ENCODE data around the gene GALNT17. TPM values are rescaled to one million over a fixed set of nuclear protein-coding genes. Genes with fewer than 3 reads are reported as not detected.

The GALNT17 gene
- total and polyA plus RNA-seq, 3 experiments from 2014 or later, result not detected

- no peak overlapping the region for H3K27ac Mint-ChIP-seq
- H3K36me3 ChIP-seq (ENCODE audit: insufficient read depth, low read length), result no peaks in the 10 kb centered on the region
- H3K9me3 Mint-ChIP-seq, result peaks cover 1 to 19% (median 11%) of the 10 kb centered on the region in 5 donors
- no peaks in the 10 kb centered on the region for H3K9me3 ChIP-seq (ENCODE audit: low read length)
- CTCF ChIA-PET, result no interaction called here
- H3K4me1 Mint-ChIP-seq, result no peaks in the 10 kb centered on the region
- H3K4me3 Mint-ChIP-seq, result no peak overlapping the region
- H3K27me3 ChIP-seq (ENCODE audit: insufficient read depth, low read length, poor library complexity, severe bottlenecking), result no peaks in the 10 kb centered on the region
- no peak for DNase-seq
- H3K4me3 ChIP-seq (ENCODE audit: low read length), result no peak overlapping the region
- H3K27ac ChIP-seq (ENCODE audit: low read depth, low read length), result no peak overlapping the region
- POLR2A ChIA-PET, result no interaction called here
- H3K4me1 ChIP-seq (ENCODE audit: insufficient read depth, low read length), result no peaks in the 10 kb centered on the region
- no peaks in the 10 kb centered on the region for H3K36me3 Mint-ChIP-seq
- H3K27me3 Mint-ChIP-seq, result peaks cover 0 to 2% of the 10 kb centered on the region in 2 donors
These were observed 469.9 kb downstream of the GALNT17 start for GRCh38 chr7:71601851-71602250.

- H3K9me3 Mint-ChIP-seq, result peaks cover 6 to 24% (median 8%) of the 10 kb centered on the region in 5 donors
- H3K27me3 ChIP-seq (ENCODE audit: insufficient read depth, low read length, poor library complexity, severe bottlenecking), result no peaks in the 10 kb centered on the region
- no peaks in the 10 kb centered on the region for H3K9me3 ChIP-seq (ENCODE audit: low read length)
- POLR2A ChIA-PET, result no interaction called here
- no peak overlapping the region for H3K27ac Mint-ChIP-seq
- CTCF ChIA-PET, result no interaction called here
- H3K36me3 ChIP-seq (ENCODE audit: insufficient read depth, low read length), result no peaks in the 10 kb centered on the region
- no peaks in the 10 kb centered on the region for H3K4me1 Mint-ChIP-seq
- H3K36me3 Mint-ChIP-seq, result no peaks in the 10 kb centered on the region
- no peak overlapping the region for H3K27ac ChIP-seq (ENCODE audit: low read depth, low read length)
- no peaks in the 10 kb centered on the region for H3K4me1 ChIP-seq (ENCODE audit: insufficient read depth, low read length)
- no peak overlapping the region for H3K4me3 Mint-ChIP-seq
- DNase-seq, result no peak
- no peak overlapping the region for H3K4me3 ChIP-seq (ENCODE audit: low read length)
- peaks cover 0 to 2% of the 10 kb centered on the region in 2 donors for H3K27me3 Mint-ChIP-seq
These were observed 473.0 kb downstream of the GALNT17 start for GRCh38 chr7:71604818-71605414.

- H3K4me1 ChIP-seq (ENCODE audit: insufficient read depth, low read length), result no peaks in the 10 kb centered on the region
- Mint-ChIP-seq H3K36me3 (peaks cover 0 to 1% (median 0%) of the 10 kb centered on the region in 3 donors), H3K9me3 (peaks cover 2 to 12% (median 8%) of the 10 kb centered on the region in 5 donors), H3K4me3 (no peak overlapping the region), H3K4me1 (no peaks in the 10 kb centered on the region), H3K27ac (no peak overlapping the region), H3K27me3 (no peaks in the 10 kb centered on the region)
- no peaks in the 10 kb centered on the region for H3K27me3 ChIP-seq (ENCODE audit: insufficient read depth, low read length, poor library complexity, severe bottlenecking)
- no peaks in the 10 kb centered on the region for H3K9me3 ChIP-seq (ENCODE audit: low read length)
- no peaks in the 10 kb centered on the region for H3K36me3 ChIP-seq (ENCODE audit: insufficient read depth, low read length)
- no peak overlapping the region for H3K4me3 ChIP-seq (ENCODE audit: low read length)
- no peak for DNase-seq
- ChIA-PET POLR2A (no interaction called here), CTCF (no interaction called here)
- no peak overlapping the region for H3K27ac ChIP-seq (ENCODE audit: low read depth, low read length)
These were observed 480.0 kb downstream of the GALNT17 start for GRCh38 chr7:71611986-71612385.

- H3K27ac Mint-ChIP-seq, result no peak overlapping the region
- H3K4me3 Mint-ChIP-seq, result no peak overlapping the region
- Histone ChIP-seq H3K27ac (ENCODE audit: low read depth, low read length) (no peak overlapping the region), H3K4me3 (ENCODE audit: low read length) (no peak overlapping the region), H3K36me3 (ENCODE audit: insufficient read depth, low read length) (no peaks in the 10 kb centered on the region), H3K27me3 (ENCODE audit: insufficient read depth, low read length, poor library complexity, severe bottlenecking) (no peaks in the 10 kb centered on the region), H3K9me3 (ENCODE audit: low read length) (no peaks in the 10 kb centered on the region), H3K4me1 (ENCODE audit: insufficient read depth, low read length) (no peaks in the 10 kb centered on the region)
- H3K36me3 Mint-ChIP-seq, result peaks cover 0 to 1% (median 0%) of the 10 kb centered on the region in 3 donors
- H3K27me3 Mint-ChIP-seq, result no peaks in the 10 kb centered on the region
- DNase-seq, result no peak
- H3K4me1 Mint-ChIP-seq, result no peaks in the 10 kb centered on the region
- peaks cover 2 to 8% (median 3%) of the 10 kb centered on the region in 5 donors for H3K9me3 Mint-ChIP-seq
- CTCF ChIA-PET, result no interaction called here
- POLR2A ChIA-PET, result no interaction called here
These were observed 481.0 kb downstream of the GALNT17 start for GRCh38 chr7:71612911-71613310.

GRCh38 chr7:71613313-71613712, 481.4 kb downstream of the GALNT17 start:
- H3K4me3 ChIP-seq (ENCODE audit: low read length), result no peak overlapping the region
- POLR2A ChIA-PET, result no interaction called here
- no peaks in the 10 kb centered on the region for H3K4me1 Mint-ChIP-seq

GRCh38 chr7:71615017-71615416, 483.1 kb downstream of the GALNT17 start:
- POLR2A ChIA-PET, result no interaction called here
- H3K4me1 Mint-ChIP-seq, result no peaks in the 10 kb centered on the region
- H3K27ac Mint-ChIP-seq, result no peak overlapping the region
- peaks cover 0 to 1% (median 0%) of the 10 kb centered on the region in 3 donors for H3K36me3 Mint-ChIP-seq
- H3K27me3 ChIP-seq (ENCODE audit: insufficient read depth, low read length, poor library complexity, severe bottlenecking), result no peaks in the 10 kb centered on the region
- no peak overlapping the region for H3K27ac ChIP-seq (ENCODE audit: low read depth, low read length)
- H3K4me3 ChIP-seq (ENCODE audit: low read length), result no peak overlapping the region
- no peak for DNase-seq
- H3K27me3 Mint-ChIP-seq, result no peaks in the 10 kb centered on the region
- CTCF ChIA-PET, result no interaction called here
- no peak overlapping the region for H3K4me3 Mint-ChIP-seq
- no peaks in the 10 kb centered on the region for H3K9me3 ChIP-seq (ENCODE audit: low read length)
- H3K9me3 Mint-ChIP-seq, result peaks cover 2 to 11% (median 4%) of the 10 kb centered on the region in 5 donors
- H3K4me1 ChIP-seq (ENCODE audit: insufficient read depth, low read length), result no peaks in the 10 kb centered on the region
- H3K36me3 ChIP-seq (ENCODE audit: insufficient read depth, low read length), result no peaks in the 10 kb centered on the region

More at GRCh38 chr7:71613313-71613712, 481.4 kb downstream of the GALNT17 start:
- H3K4me1 ChIP-seq (ENCODE audit: insufficient read depth, low read length), result no peaks in the 10 kb centered on the region
- H3K27me3 ChIP-seq (ENCODE audit: insufficient read depth, low read length, poor library complexity, severe bottlenecking), result no peaks in the 10 kb centered on the region
- H3K9me3 ChIP-seq (ENCODE audit: low read length), result no peaks in the 10 kb centered on the region
- Mint-ChIP-seq H3K27me3 (no peaks in the 10 kb centered on the region), H3K36me3 (peaks cover 0 to 1% (median 0%) of the 10 kb centered on the region in 3 donors), H3K9me3 (peaks cover 0 to 8% (median 2%) of the 10 kb centered on the region in 5 donors), H3K27ac (no peak overlapping the region), H3K4me3 (no peak overlapping the region)
- H3K36me3 ChIP-seq (ENCODE audit: insufficient read depth, low read length), result no peaks in the 10 kb centered on the region
- CTCF ChIA-PET, result no interaction called here
- H3K27ac ChIP-seq (ENCODE audit: low read depth, low read length), result no peak overlapping the region
- DNase-seq, result no peak

- H3K4me3 ChIP-seq (ENCODE audit: low read length), result no peak overlapping the region
- no peaks in the 10 kb centered on the region for H3K27me3 Mint-ChIP-seq
- CTCF ChIA-PET, result no interaction called here
These were observed 484.3 kb downstream of the GALNT17 start for GRCh38 chr7:71616217-71616616.

GRCh38 chr7:71618278-71618677, 486.3 kb downstream of the GALNT17 start:
- no peaks in the 10 kb centered on the region for H3K4me1 ChIP-seq (ENCODE audit: insufficient read depth, low read length)
- ChIA-PET POLR2A (no interaction called here), CTCF (no interaction called here)
- Mint-ChIP-seq H3K9me3 (peaks cover 4 to 12% (median 5%) of the 10 kb centered on the region in 5 donors), H3K36me3 (no peaks in the 10 kb centered on the region), H3K27me3 (no peaks in the 10 kb centered on the region), H3K27ac (no peak overlapping the region), H3K4me1 (no peaks in the 10 kb centered on the region), H3K4me3 (no peak overlapping the region)
- H3K4me3 ChIP-seq (ENCODE audit: low read length), result no peak overlapping the region
- no peaks in the 10 kb centered on the region for H3K9me3 ChIP-seq (ENCODE audit: low read length)
- H3K27ac ChIP-seq (ENCODE audit: low read depth, low read length), result no peak overlapping the region
- no peaks in the 10 kb centered on the region for H3K27me3 ChIP-seq (ENCODE audit: insufficient read depth, low read length, poor library complexity, severe bottlenecking)
- no peak for DNase-seq
- no peaks in the 10 kb centered on the region for H3K36me3 ChIP-seq (ENCODE audit: insufficient read depth, low read length)

More at GRCh38 chr7:71616217-71616616, 484.3 kb downstream of the GALNT17 start:
- no peak for DNase-seq
- Histone ChIP-seq H3K4me1 (ENCODE audit: insufficient read depth, low read length) (no peaks in the 10 kb centered on the region), H3K9me3 (ENCODE audit: low read length) (no peaks in the 10 kb centered on the region), H3K36me3 (ENCODE audit: insufficient read depth, low read length) (no peaks in the 10 kb centered on the region), H3K27ac (ENCODE audit: low read depth, low read length) (no peak overlapping the region), H3K27me3 (ENCODE audit: insufficient read depth, low read length, poor library complexity, severe bottlenecking) (no peaks in the 10 kb centered on the region)
- Mint-ChIP-seq H3K4me3 (no peak overlapping the region), H3K9me3 (peaks cover 4 to 7% (median 4%) of the 10 kb centered on the region in 5 donors), H3K36me3 (peaks cover 0 to 1% (median 0%) of the 10 kb centered on the region in 3 donors), H3K4me1 (no peaks in the 10 kb centered on the region), H3K27ac (no peak overlapping the region)
- POLR2A ChIA-PET, result no interaction called here

Measured in CD8-positive, alpha-beta memory T cell (primary cell).